ENCODE results near the gene CD40. TPM values are rescaled to one million over a fixed set of nuclear protein-coding genes. Genes with fewer than 3 reads are reported as not detected.

CD40 gene
- total and polyA plus RNA-seq, 2 of the 8 experiments (the other 6 are each of a cell fraction or from before 2014, with no cell fraction given) = 14.5 to 18.8 TPM

DNA sequence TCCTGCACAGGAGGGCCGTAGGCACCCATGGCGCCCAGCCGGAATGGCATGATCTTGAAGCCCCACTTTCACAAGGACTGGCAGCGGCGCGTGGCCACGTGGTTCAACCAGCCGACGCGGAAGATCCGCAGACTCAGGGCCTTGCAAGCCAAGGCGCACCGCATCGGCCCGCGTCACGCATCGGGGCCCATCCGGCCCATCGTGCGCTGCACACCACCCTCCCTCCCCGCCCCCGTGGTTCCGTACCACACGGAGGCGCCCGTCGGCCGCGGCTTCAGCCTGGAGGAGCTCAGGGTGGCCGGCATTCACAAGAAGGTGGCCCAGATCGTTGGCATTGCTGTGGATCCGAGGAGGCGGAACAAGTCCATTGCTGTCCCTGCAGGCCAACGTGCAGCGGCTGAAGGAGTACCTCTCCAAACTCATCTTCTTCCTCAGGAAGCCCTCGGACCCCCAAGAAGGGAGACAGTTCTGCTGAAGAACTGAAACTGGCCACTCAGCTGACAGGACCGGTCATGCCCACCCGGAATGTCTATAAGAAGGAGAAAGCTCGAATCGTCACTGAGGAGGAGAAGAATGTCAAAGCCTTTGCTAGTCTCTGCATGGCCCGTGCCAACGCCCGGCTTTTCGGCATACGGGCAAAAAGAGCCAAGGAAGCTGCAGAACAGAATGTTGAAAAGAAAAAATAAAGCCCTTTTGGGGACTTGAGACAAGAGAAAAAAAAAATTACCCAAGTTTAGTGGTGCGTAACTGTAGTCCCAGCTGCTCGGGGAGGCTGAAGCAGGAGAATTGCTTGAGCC lies 18.4 kb upstream of the CD40 start (continued):
- TF ChIP-seq RAD21 (IDR thresholded peaks at IDR 0.05 in 1 of 2, conservative IDR thresholded peaks at IDR 0.05 in 1 of 2; ENCODE audit: low read depth in 2 of 2, low read length in 2 of 2) = peak; percentile 50 to 67; a peak in 3 of 4 replicates
- no peak for TF ChIP-seq POU5F1 (IDR thresholded peaks at IDR 0.05; ENCODE audit: low read depth, low read length)
- TF ChIP-seq EP300 (IDR thresholded peaks at IDR 0.05; ENCODE audit: borderline replicate concordance in 1 of 2, low read depth in 2 of 2, low read length in 2 of 2) = no peak
- TF ChIP-seq, protein P1, sequence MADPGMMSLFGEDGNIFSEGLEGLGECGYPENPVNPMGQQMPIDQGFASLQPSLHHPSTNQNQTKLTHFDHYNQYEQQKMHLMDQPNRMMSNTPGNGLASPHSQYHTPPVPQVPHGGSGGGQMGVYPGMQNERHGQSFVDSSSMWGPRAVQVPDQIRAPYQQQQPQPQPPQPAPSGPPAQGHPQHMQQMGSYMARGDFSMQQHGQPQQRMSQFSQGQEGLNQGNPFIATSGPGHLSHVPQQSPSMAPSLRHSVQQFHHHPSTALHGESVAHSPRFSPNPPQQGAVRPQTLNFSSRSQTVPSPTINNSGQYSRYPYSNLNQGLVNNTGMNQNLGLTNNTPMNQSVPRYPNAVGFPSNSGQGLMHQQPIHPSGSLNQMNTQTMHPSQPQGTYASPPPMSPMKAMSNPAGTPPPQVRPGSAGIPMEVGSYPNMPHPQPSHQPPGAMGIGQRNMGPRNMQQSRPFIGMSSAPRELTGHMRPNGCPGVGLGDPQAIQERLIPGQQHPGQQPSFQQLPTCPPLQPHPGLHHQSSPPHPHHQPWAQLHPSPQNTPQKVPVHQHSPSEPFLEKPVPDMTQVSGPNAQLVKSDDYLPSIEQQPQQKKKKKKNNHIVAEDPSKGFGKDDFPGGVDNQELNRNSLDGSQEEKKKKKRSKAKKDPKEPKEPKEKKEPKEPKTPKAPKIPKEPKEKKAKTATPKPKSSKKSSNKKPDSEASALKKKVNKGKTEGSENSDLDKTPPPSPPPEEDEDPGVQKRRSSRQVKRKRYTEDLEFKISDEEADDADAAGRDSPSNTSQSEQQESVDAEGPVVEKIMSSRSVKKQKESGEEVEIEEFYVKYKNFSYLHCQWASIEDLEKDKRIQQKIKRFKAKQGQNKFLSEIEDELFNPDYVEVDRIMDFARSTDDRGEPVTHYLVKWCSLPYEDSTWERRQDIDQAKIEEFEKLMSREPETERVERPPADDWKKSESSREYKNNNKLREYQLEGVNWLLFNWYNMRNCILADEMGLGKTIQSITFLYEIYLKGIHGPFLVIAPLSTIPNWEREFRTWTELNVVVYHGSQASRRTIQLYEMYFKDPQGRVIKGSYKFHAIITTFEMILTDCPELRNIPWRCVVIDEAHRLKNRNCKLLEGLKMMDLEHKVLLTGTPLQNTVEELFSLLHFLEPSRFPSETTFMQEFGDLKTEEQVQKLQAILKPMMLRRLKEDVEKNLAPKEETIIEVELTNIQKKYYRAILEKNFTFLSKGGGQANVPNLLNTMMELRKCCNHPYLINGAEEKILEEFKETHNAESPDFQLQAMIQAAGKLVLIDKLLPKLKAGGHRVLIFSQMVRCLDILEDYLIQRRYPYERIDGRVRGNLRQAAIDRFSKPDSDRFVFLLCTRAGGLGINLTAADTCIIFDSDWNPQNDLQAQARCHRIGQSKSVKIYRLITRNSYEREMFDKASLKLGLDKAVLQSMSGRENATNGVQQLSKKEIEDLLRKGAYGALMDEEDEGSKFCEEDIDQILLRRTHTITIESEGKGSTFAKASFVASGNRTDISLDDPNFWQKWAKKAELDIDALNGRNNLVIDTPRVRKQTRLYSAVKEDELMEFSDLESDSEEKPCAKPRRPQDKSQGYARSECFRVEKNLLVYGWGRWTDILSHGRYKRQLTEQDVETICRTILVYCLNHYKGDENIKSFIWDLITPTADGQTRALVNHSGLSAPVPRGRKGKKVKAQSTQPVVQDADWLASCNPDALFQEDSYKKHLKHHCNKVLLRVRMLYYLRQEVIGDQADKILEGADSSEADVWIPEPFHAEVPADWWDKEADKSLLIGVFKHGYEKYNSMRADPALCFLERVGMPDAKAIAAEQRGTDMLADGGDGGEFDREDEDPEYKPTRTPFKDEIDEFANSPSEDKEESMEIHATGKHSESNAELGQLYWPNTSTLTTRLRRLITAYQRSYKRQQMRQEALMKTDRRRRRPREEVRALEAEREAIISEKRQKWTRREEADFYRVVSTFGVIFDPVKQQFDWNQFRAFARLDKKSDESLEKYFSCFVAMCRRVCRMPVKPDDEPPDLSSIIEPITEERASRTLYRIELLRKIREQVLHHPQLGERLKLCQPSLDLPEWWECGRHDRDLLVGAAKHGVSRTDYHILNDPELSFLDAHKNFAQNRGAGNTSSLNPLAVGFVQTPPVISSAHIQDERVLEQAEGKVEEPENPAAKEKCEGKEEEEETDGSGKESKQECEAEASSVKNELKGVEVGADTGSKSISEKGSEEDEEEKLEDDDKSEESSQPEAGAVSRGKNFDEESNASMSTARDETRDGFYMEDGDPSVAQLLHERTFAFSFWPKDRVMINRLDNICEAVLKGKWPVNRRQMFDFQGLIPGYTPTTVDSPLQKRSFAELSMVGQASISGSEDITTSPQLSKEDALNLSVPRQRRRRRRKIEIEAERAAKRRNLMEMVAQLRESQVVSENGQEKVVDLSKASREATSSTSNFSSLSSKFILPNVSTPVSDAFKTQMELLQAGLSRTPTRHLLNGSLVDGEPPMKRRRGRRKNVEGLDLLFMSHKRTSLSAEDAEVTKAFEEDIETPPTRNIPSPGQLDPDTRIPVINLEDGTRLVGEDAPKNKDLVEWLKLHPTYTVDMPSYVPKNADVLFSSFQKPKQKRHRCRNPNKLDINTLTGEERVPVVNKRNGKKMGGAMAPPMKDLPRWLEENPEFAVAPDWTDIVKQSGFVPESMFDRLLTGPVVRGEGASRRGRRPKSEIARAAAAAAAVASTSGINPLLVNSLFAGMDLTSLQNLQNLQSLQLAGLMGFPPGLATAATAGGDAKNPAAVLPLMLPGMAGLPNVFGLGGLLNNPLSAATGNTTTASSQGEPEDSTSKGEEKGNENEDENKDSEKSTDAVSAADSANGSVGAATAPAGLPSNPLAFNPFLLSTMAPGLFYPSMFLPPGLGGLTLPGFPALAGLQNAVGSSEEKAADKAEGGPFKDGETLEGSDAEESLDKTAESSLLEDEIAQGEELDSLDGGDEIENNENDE (IDR thresholded peaks at IDR 0.05; ENCODE audit: insufficient replicate concordance, low read length) = no peak
- TF ChIP-seq SP2 (IDR thresholded peaks at IDR 0.05; ENCODE audit: low read length) = no peak
- no peak for TF ChIP-seq JUN (IDR thresholded peaks at IDR 0.05; ENCODE audit: low read depth, low read length)
- TF ChIP-seq, protein P2, sequence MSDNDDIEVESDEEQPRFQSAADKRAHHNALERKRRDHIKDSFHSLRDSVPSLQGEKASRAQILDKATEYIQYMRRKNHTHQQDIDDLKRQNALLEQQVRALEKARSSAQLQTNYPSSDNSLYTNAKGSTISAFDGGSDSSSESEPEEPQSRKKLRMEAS (IDR thresholded peaks at IDR 0.05) = peak; percentile 85
- TF ChIP-seq RXRA (IDR thresholded peaks at IDR 0.05; ENCODE audit: insufficient read depth, low read depth, low read length) = no peak
- no peak for TF ChIP-seq POLR2AphosphoS5 (IDR thresholded peaks at IDR 0.05; ENCODE audit: low read depth, low read length)
- no peak for TF ChIP-seq CHD2 (IDR thresholded peaks at IDR 0.05; ENCODE audit: low read length)

Measured in H1 (cell line).